Liver (tissue), 9 donors: ENCODE results near the gene NFIA. TPM values are rescaled to one million over a fixed set of nuclear protein-coding genes. Genes with fewer than 3 reads are reported as not detected.

Experiments
- DNase-seq: peaks from one replicate; pipeline ENCODE4 v3.0.0-alpha.2; 2017; ENCODE audit warnings: low spot score
- H3K27ac ChIP-seq, 2 donors: one replicate each; pipeline ENCODE4 v1.7.0; 2013; ENCODE audit warnings: inconsistent platforms in 2 of 2, low read length in 2 of 2, control low read depth in 1 of 2, low read depth in 1 of 2, mild to moderate bottlenecking in 1 of 2
- H3K27me3 ChIP-seq, 4 donors: one replicate each; pipeline versions ENCODE4 v1.6.1 to v1.7.0; 2013; ENCODE audit warnings: low read length in 3 of 4, inconsistent platforms in 1 of 4, mild to moderate bottlenecking in 1 of 4, moderate library complexity in 1 of 4; ENCODE audit not compliant: control insufficient read depth in 4 of 4, insufficient read depth in 4 of 4
- H3K36me3 ChIP-seq, 4 donors: one replicate each; pipeline versions ENCODE4 v1.6.1 to v1.7.0; 2013; ENCODE audit warnings: low read length in 3 of 4, mild to moderate bottlenecking in 3 of 4, low read depth in 1 of 4, moderate library complexity in 1 of 4; ENCODE audit not compliant: control insufficient read depth in 4 of 4, insufficient read depth in 3 of 4
- H3K4me1 ChIP-seq, 4 donors: one replicate each; pipeline versions ENCODE4 v1.6.1 to v1.7.0; 2013; ENCODE audit warnings: low read length in 3 of 4, mild to moderate bottlenecking in 3 of 4, moderate library complexity in 1 of 4; ENCODE audit not compliant: control insufficient read depth in 4 of 4, insufficient read depth in 4 of 4
- H3K4me3 ChIP-seq, 3 donors: one replicate each; pipeline versions ENCODE4 v1.6.1 to v1.7.0; 2013; ENCODE audit warnings: low read length in 3 of 3, control low read depth in 1 of 3, low read depth in 1 of 3, mild to moderate bottlenecking in 1 of 3
- H3K9ac ChIP-seq, 2 donors: one replicate each; pipeline ENCODE4 v1.7.0; 2013; ENCODE audit warnings: low read length in 2 of 2, mild to moderate bottlenecking in 2 of 2, moderate library complexity in 2 of 2, control low read depth in 1 of 2, low read depth in 1 of 2
- H3K9me3 ChIP-seq, 4 donors: one replicate each; pipeline versions ENCODE4 v1.6.1 to v1.7.0; 2013; ENCODE audit warnings: low read length in 3 of 4; ENCODE audit not compliant: control insufficient read depth in 4 of 4
- EGR1 ChIP-seq, 2 donors: IDR thresholded peaks; 2 replicates each; pipeline ENCODE4 v1.6.1; 2016 to 2018; ENCODE audit warnings: antibody characterized with exemption in 2 of 2, low read depth in 2 of 2
- FOXA1 ChIP-seq: IDR thresholded peaks from 2 replicates; pipeline ENCODE4 v1.6.1; 2016; ENCODE audit warnings: antibody characterized with exemption
- FOXA2 ChIP-seq: IDR thresholded peaks from 2 replicates; pipeline ENCODE4 v1.6.1; 2016; ENCODE audit warnings: antibody characterized with exemption
- GABPA ChIP-seq, 2 donors: IDR thresholded peaks in 1 of 2; conservative IDR thresholded peaks in 1 of 2; 2 replicates each; pipeline ENCODE4 v1.6.1; 2016; ENCODE audit warnings: antibody characterized with exemption in 2 of 2, mild to moderate bottlenecking in 1 of 2, moderate library complexity in 1 of 2
- HNF4A ChIP-seq, 2 donors: conservative IDR thresholded peaks; 2 replicates each; pipeline ENCODE4 v1.6.1; 2016; ENCODE audit warnings: antibody characterized with exemption in 2 of 2, mild to moderate bottlenecking in 2 of 2
- HNF4G ChIP-seq: IDR thresholded peaks from 2 replicates; pipeline ENCODE4 v1.6.1; 2016; ENCODE audit warnings: antibody characterized with exemption
- NR2F2 ChIP-seq: IDR thresholded peaks from 2 replicates; pipeline ENCODE4 v1.6.1; 2016; ENCODE audit warnings: antibody characterized with exemption
- RAD21 ChIP-seq, 2 donors: IDR thresholded peaks; 2 replicates each; pipeline ENCODE4 v1.6.1; 2016; ENCODE audit warnings: antibody characterized with exemption in 2 of 2, mild to moderate bottlenecking in 2 of 2
- RXRA ChIP-seq, 2 donors: IDR thresholded peaks; 2 replicates each; pipeline ENCODE4 v1.6.1; 2017 to 2018; ENCODE audit warnings: antibody characterized with exemption in 2 of 2, mild to moderate bottlenecking in 1 of 2
- SP1 ChIP-seq: IDR thresholded peaks from 2 replicates; pipeline ENCODE4 v1.6.1; 2018; ENCODE audit warnings: antibody characterized with exemption, mild to moderate bottlenecking
- TAF1 ChIP-seq: conservative IDR thresholded peaks from 2 replicates; pipeline ENCODE4 v1.6.1; 2016; ENCODE audit warnings: antibody characterized with exemption, mild to moderate bottlenecking
- YY1 ChIP-seq: IDR thresholded peaks from 2 replicates; pipeline ENCODE4 v1.6.1; 2016; ENCODE audit warnings: antibody characterized with exemption, mild to moderate bottlenecking
- WGBS: extraction: QIAGEN DNeasy Blood & Tissue Kit; methylation state at CpG from one replicate; pipeline ENCODE4 v1.1.7; 2013; 5-methylcytosine and 5-hydroxymethylcytosine counted together
- polyA plus RNA-seq, 2 donors: library from polyadenylated mRNA; stranded (reverse) in 1 of 2; unstranded in 1 of 2; fragments of 200-250 nt in 1 of 2; fragments of >200 nt in 1 of 2; fragmentation: Nextera tagmentation in 1 of 2; extraction: Ambion mirVana in 1 of 2; gene quantifications; one replicate each; pipeline versions ENCODE4 v1.2.1 to v1.2.3, GENCODE V29; 2013 to 2015
- total RNA-seq, 2 donors: library from RNA; depleted of rRNA; stranded (reverse); fragments of >200 nt; gene quantifications; one replicate each; pipeline ENCODE4 v1.2.3, GENCODE V29; 2014
- TF ChIP-seq, protein P1 (sequence below): IDR thresholded peaks from 2 replicates; pipeline ENCODE4 v1.6.1; 2016; ENCODE audit warnings: antibody characterized with exemption
- TF ChIP-seq, protein P2 (sequence below): fragments of 150-350 bp; IDR thresholded peaks from 2 replicates; pipeline ENCODE4 v1.5.1; 2017; ENCODE audit warnings: improper control_type of control experiment, low read depth, low read length; ENCODE audit not compliant: missing input control
- TF ChIP-seq, protein P3 (sequence below): IDR thresholded peaks from 2 replicates; pipeline ENCODE4 v1.6.1; 2016; ENCODE audit warnings: antibody characterized with exemption
- TF ChIP-seq, protein P4 (sequence below): IDR thresholded peaks from 2 replicates; pipeline ENCODE4 v1.6.1; 2016; ENCODE audit warnings: antibody characterized with exemption
- TF ChIP-seq, protein P5 (sequence below): IDR thresholded peaks from 2 replicates; pipeline ENCODE4 v1.6.1; 2016; ENCODE audit warnings: antibody characterized with exemption, mild to moderate bottlenecking
- donor health status: healthy.
- donor health status: healthy.
- donor health status: healthy.
- donor health status: healthy.
- donor health status: healthy.

The NFIA gene
- total and polyA plus RNA-seq, 4 donors = 6.8 to 53.7 (median 22.2) TPM

DNA sequence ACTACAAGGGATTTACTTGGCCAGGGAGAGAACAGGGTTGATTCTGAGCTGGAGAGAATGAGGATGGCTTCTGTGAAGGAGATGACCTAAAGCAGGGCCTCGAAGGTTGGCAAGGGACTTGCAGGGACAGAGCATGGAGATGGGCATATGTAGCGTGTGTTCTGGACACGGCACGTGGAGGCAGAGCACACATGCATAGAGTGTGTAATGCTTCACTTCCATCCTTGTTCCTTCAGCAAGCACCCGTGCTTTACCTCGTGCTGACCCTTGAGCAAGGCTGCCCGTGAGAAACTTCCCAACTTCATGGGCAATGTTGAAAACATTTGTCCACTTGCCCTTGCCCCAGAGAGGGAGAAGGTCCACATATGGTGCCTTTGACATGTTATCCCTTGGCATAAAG lies 33.1 kb downstream of the NFIA start:
- Histone ChIP-seq H3K27me3 (no peaks in the 10 kb centered on the region), H3K9me3 (no peaks in the 10 kb centered on the region), H3K4me3 (no peak overlapping the region), H3K36me3 (no peaks in the 10 kb centered on the region), H3K9ac (no peak overlapping the region), H3K27ac (peak overlapping the region; percentile 42), H3K4me1 (peaks cover 18 to 77% (median 58%) of the 10 kb centered on the region in 4 donors)
- DNase-seq = no peak
- 81% methylated on average over 7 of the region's 7 CpGs for WGBS
- TF ChIP-seq EGR1 (IDR thresholded peaks at IDR 0.05; ENCODE audit: low read depth in 2 of 2) (no peak), YY1 (no peak), SP1 (no peak), RAD21 (IDR thresholded peaks at IDR 0.05) (no peak), HNF4A (conservative IDR thresholded peaks at IDR 0.05) (no peak), NR2F2 (no peak), FOXA1 (no peak), RXRA (IDR thresholded peaks at IDR 0.05) (no peak), TAF1 (no peak), GABPA (IDR thresholded peaks at IDR 0.05 in 1 of 2, conservative IDR thresholded peaks at IDR 0.05 in 1 of 2) (no peak), HNF4G (no peak)
- TF ChIP-seq, protein P1, sequence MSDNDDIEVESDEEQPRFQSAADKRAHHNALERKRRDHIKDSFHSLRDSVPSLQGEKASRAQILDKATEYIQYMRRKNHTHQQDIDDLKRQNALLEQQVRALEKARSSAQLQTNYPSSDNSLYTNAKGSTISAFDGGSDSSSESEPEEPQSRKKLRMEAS = no peak
- TF ChIP-seq, protein P2, sequence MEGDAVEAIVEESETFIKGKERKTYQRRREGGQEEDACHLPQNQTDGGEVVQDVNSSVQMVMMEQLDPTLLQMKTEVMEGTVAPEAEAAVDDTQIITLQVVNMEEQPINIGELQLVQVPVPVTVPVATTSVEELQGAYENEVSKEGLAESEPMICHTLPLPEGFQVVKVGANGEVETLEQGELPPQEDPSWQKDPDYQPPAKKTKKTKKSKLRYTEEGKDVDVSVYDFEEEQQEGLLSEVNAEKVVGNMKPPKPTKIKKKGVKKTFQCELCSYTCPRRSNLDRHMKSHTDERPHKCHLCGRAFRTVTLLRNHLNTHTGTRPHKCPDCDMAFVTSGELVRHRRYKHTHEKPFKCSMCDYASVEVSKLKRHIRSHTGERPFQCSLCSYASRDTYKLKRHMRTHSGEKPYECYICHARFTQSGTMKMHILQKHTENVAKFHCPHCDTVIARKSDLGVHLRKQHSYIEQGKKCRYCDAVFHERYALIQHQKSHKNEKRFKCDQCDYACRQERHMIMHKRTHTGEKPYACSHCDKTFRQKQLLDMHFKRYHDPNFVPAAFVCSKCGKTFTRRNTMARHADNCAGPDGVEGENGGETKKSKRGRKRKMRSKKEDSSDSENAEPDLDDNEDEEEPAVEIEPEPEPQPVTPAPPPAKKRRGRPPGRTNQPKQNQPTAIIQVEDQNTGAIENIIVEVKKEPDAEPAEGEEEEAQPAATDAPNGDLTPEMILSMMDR = no peak
- TF ChIP-seq, protein P3, sequence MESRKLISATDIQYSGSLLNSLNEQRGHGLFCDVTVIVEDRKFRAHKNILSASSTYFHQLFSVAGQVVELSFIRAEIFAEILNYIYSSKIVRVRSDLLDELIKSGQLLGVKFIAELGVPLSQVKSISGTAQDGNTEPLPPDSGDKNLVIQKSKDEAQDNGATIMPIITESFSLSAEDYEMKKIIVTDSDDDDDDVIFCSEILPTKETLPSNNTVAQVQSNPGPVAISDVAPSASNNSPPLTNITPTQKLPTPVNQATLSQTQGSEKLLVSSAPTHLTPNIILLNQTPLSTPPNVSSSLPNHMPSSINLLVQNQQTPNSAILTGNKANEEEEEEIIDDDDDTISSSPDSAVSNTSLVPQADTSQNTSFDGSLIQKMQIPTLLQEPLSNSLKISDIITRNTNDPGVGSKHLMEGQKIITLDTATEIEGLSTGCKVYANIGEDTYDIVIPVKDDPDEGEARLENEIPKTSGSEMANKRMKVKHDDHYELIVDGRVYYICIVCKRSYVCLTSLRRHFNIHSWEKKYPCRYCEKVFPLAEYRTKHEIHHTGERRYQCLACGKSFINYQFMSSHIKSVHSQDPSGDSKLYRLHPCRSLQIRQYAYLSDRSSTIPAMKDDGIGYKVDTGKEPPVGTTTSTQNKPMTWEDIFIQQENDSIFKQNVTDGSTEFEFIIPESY = no peak
- TF ChIP-seq, protein P4, sequence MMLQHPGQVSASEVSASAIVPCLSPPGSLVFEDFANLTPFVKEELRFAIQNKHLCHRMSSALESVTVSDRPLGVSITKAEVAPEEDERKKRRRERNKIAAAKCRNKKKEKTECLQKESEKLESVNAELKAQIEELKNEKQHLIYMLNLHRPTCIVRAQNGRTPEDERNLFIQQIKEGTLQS = no peak
- TF ChIP-seq, protein P5, sequence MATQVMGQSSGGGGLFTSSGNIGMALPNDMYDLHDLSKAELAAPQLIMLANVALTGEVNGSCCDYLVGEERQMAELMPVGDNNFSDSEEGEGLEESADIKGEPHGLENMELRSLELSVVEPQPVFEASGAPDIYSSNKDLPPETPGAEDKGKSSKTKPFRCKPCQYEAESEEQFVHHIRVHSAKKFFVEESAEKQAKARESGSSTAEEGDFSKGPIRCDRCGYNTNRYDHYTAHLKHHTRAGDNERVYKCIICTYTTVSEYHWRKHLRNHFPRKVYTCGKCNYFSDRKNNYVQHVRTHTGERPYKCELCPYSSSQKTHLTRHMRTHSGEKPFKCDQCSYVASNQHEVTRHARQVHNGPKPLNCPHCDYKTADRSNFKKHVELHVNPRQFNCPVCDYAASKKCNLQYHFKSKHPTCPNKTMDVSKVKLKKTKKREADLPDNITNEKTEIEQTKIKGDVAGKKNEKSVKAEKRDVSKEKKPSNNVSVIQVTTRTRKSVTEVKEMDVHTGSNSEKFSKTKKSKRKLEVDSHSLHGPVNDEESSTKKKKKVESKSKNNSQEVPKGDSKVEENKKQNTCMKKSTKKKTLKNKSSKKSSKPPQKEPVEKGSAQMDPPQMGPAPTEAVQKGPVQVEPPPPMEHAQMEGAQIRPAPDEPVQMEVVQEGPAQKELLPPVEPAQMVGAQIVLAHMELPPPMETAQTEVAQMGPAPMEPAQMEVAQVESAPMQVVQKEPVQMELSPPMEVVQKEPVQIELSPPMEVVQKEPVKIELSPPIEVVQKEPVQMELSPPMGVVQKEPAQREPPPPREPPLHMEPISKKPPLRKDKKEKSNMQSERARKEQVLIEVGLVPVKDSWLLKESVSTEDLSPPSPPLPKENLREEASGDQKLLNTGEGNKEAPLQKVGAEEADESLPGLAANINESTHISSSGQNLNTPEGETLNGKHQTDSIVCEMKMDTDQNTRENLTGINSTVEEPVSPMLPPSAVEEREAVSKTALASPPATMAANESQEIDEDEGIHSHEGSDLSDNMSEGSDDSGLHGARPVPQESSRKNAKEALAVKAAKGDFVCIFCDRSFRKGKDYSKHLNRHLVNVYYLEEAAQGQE = no peak

DNA sequence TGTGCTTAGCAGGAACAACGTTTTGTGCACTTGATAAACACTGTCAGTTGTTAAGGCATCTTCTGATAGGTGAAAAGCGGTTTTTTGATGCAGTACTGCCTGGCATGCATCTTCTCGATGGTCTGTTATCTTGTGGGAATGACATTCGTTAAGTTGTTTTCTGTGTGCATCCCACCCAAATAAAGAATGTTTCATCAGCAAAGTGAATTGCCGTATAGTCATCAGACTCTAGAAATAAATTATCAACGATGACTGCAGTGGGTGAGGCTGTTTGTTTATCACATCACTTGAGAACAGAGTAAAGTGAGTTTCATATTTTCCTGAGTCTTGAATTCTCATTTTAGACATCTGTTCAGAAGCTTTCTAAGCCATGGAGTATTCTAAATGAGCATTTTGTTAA lies 34.1 kb downstream of the NFIA start:
- H3K4me1 ChIP-seq = peaks cover 17 to 76% (median 53%) of the 10 kb centered on the region in 4 donors
- no peaks in the 10 kb centered on the region for H3K36me3 ChIP-seq
- no peak overlapping the region for H3K9ac ChIP-seq
- no peaks in the 10 kb centered on the region for H3K9me3 ChIP-seq
- no peak for DNase-seq
- H3K27me3 ChIP-seq = no peaks in the 10 kb centered on the region
- no peak for TF ChIP-seq HNF4G
- TF ChIP-seq, protein P5 = no peak
- no peak for TF ChIP-seq GABPA (IDR thresholded peaks at IDR 0.05 in 1 of 2, conservative IDR thresholded peaks at IDR 0.05 in 1 of 2)
- TF ChIP-seq FOXA2 = no peak
- TF ChIP-seq, protein P1 = no peak
- no peak for TF ChIP-seq RAD21 (IDR thresholded peaks at IDR 0.05)
- TF ChIP-seq HNF4A (conservative IDR thresholded peaks at IDR 0.05) = no peak
- TF ChIP-seq, protein P4 = no peak
- TF ChIP-seq NR2F2 = no peak
- H3K4me3 ChIP-seq = no peak overlapping the region
- H3K27ac ChIP-seq = peak overlapping the region; percentile 15 to 54
- WGBS = 43% methylated on average over 6 of the region's 6 CpGs
